MCF 10A (cell line): ENCODE measurements around the gene ASIC3. TPM values are rescaled to one million over a fixed set of nuclear protein-coding genes. Genes with fewer than 3 reads are reported as not detected.

Experiments used
- BruUV-seq: library from RNA; stranded (reverse); fragments of 400-500 nt; replicated peaks from 2 replicates; lab custom pipeline; 2021; lab: Mats Ljungman, UMichigan
- CTCF ChIA-PET: fragments of 300-600 bp; sonication (Branson Sonifier 250); formaldehyde crosslinking; extraction: SDS; loops from one replicate; lab custom pipeline; 2021; ENCODE audit warnings: antibody characterized with exemption, inconsistent platforms; lab: Yijun Ruan, JAX
- POLR2A ChIA-PET: fragments of 300-600, 350-650 bp; sonication (Branson Sonifier 250); formaldehyde crosslinking; extraction: SDS; loops from one replicate; lab custom pipeline; 2020; ENCODE audit warnings: antibody characterized with exemption, inconsistent platforms; lab: Yijun Ruan, JAX
- DNase-seq: peaks from one replicate; pipeline ENCODE4 v3.0.0-alpha.2; 2018; ENCODE audit not compliant: unreplicated experiment
- H3K27ac Mint-ChIP-seq: one replicate; pipeline ENCODE4 v1.8.0; 2022; ENCODE audit warnings: mild to moderate bottlenecking, low read depth, mixed read lengths; ENCODE audit not compliant: unreplicated experiment
- H3K27me3 Mint-ChIP-seq: one replicate; pipeline ENCODE4 v1.8.0; 2022; ENCODE audit warnings: mixed read lengths; ENCODE audit not compliant: insufficient read depth, unreplicated experiment
- H3K36me3 Mint-ChIP-seq: one replicate; pipeline ENCODE4 v1.8.0; 2022; ENCODE audit warnings: mild to moderate bottlenecking, moderate library complexity, mixed read lengths; ENCODE audit not compliant: insufficient read depth, unreplicated experiment
- H3K4me1 Mint-ChIP-seq: one replicate; pipeline ENCODE4 v1.8.0; 2022; ENCODE audit warnings: mixed read lengths; ENCODE audit not compliant: insufficient read depth, unreplicated experiment
- H3K4me3 Mint-ChIP-seq: one replicate; pipeline ENCODE4 v1.8.0; 2022; ENCODE audit warnings: mild to moderate bottlenecking, moderate library complexity, mixed read lengths; ENCODE audit not compliant: unreplicated experiment
- H3K9me3 Mint-ChIP-seq: one replicate; pipeline ENCODE4 v1.8.0; 2022; ENCODE audit warnings: mixed read lengths; ENCODE audit not compliant: unreplicated experiment
- intact Hi-C: fragments of 100-400 bp; cut with micrococcal nuclease; formaldehyde crosslinking; loops from 2 replicates; pipeline ENCODE4 v1.14.1; 2022
- total RNA-seq: library from RNA; stranded (reverse); gene quantifications from 2 replicates; pipeline ENCODE4 v1.2.3, GENCODE V29; 2022
- TF ChIP-seq, protein P1 (sequence below): fragments of 200-600 bp; IDR thresholded peaks from one replicate; pipeline ENCODE4 v1.8.0; 2022; ENCODE audit warnings: antibody characterized with exemption, mild to moderate bottlenecking; ENCODE audit not compliant: unreplicated experiment

Gene ASIC3
- total RNA-seq, 1 experiment from 2014 or later = 3.9 TPM

DNA sequence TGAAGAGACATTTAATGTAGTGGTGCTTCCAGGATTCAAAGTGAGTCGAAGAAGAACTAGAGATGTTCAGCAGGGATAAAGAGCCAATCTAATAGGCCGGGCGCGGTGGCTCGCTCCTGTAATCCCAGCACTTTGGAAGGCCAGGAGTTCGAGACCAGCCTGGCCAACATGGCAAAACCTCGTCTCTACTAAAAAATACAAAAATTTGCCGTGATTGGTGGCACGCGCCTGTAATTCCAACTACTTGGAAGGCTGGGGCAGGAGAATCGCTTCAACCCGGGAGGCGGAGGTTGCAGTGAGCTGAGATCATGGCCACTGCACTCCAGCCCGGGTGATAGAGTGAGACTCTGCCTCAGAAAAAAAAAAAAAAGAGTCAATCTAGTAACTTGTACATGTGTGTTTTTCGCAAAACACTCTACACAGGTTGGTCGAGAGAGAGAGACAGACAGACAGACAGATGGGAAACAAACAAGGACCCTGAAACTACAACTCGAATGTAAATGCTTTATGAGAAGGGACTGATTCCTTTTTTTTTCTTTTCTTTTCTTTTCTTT, 19.3 kb upstream of the ASIC3 start:
- Mint-ChIP-seq H3K9me3 (no peaks in the 10 kb centered on the region), H3K36me3 (peaks cover 18% of the 10 kb centered on the region), H3K27me3 (no peaks in the 10 kb centered on the region), H3K27ac (peak overlapping the region; percentile 100), H3K4me3 (peak overlapping the region; percentile 97), H3K4me1 (peaks cover 29% of the 10 kb centered on the region)
- POLR2A ChIA-PET = interaction anchor here (0.6 to 2.6 kb wide), 16 partner anchors 9 to 87 kb away, joined by 3 to 42 read pairs (median 6); partner anchors contain the start of genes AGAP3, ASIC3, CDK5 and FASTK
- no TSS peak for BruUV-seq
- DNase-seq = no peak
- intact Hi-C loops = loop anchor here (1.0 to 2.0 kb wide), 4 partner anchors 29 to 82 kb away; partner anchors contain the start of gene FASTK
- TF ChIP-seq, protein P1, sequence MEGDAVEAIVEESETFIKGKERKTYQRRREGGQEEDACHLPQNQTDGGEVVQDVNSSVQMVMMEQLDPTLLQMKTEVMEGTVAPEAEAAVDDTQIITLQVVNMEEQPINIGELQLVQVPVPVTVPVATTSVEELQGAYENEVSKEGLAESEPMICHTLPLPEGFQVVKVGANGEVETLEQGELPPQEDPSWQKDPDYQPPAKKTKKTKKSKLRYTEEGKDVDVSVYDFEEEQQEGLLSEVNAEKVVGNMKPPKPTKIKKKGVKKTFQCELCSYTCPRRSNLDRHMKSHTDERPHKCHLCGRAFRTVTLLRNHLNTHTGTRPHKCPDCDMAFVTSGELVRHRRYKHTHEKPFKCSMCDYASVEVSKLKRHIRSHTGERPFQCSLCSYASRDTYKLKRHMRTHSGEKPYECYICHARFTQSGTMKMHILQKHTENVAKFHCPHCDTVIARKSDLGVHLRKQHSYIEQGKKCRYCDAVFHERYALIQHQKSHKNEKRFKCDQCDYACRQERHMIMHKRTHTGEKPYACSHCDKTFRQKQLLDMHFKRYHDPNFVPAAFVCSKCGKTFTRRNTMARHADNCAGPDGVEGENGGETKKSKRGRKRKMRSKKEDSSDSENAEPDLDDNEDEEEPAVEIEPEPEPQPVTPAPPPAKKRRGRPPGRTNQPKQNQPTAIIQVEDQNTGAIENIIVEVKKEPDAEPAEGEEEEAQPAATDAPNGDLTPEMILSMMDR = no peak
- CTCF ChIA-PET = interaction anchor here (0.6 to 2.7 kb wide), 8 partner anchors 11 to 304 kb away, joined by 3 to 12 read pairs (median 3); no protein-coding TSS in a partner anchor

DNA sequence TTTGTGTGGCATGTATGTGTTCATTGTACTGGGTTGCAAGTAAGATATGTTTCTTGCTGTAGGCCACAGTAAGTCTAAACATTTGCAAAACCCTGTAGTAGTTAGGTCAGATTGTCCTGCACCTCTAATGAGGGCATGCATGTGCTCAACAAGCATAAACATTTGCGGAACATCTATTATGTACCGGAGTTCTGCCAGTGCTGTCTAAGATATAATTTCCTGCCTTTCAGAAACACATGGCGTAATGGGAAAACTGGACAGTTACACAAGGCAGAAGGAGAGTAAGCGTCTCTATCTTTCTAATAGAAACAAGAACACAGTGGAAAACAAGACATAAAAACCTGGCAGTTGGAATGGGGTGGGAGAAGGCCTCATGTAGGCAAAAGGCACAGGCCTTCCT, 17.3 kb upstream of the ASIC3 start:
- Mint-ChIP-seq H3K27ac (no peak overlapping the region), H3K36me3 (peaks cover 18% of the 10 kb centered on the region), H3K4me3 (no peak overlapping the region), H3K4me1 (peaks cover 29% of the 10 kb centered on the region), H3K27me3 (no peaks in the 10 kb centered on the region), H3K9me3 (no peaks in the 10 kb centered on the region)
- intact Hi-C loops = no loop called here
- ChIA-PET CTCF (interaction anchor here (2.1 kb wide), 1 partner anchor 80 kb away, joined by 8 read pairs; no protein-coding TSS in a partner anchor), POLR2A (no interaction called here)
- TF ChIP-seq, protein P1 = no peak
- no TSS peak for BruUV-seq
- DNase-seq = no peak

DNA sequence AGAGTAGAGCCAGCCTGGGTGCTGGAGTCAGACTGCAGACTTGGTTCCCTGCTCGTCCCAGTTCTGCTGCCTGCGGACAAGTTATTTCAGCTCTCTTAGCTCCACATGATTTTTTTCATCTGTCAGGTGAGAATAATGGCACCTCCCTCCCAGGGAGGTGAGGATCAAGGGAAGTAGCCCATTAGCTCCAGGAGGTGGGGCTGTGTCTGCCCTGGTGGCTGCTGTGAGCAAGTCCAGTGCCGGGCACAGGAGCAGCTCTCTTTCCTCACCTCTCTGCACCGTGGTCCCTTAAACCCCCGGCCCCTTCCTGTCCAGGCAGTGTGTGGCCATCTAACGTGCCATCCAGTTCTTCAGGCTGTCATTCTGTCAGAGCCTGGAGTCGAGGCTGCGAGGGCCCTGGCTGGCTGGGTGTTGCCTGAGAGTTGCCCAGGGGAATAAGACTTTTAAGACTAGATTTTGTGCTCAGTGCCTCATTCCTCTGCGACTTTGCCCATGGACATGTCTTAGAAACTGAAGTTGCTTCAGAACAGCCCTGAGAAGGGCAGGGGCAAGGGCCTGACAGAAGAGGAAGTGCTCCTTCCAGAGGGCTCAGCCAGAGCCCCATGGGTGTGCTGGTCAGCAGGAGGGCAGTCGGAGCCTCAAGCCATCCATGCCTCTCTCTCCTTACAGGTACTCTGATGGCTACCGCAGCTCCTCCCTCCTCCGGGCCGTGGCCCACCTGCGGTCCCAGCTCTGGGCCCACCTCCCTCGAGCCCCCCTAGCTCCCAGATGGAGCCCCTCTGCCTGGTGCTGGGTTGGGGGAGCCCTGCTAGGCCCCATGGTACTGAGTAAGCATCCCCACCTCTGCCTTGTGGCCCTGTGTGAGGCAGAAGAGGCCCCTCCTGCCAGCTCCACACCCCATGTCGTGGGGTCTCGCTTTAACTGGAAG, 15.1 kb upstream of the ASIC3 start:
- H3K27me3 Mint-ChIP-seq = no peaks in the 10 kb centered on the region
- no peak overlapping the region for H3K4me3 Mint-ChIP-seq
- H3K36me3 Mint-ChIP-seq = peaks cover 25% of the 10 kb centered on the region

More for the DNA sequence above, 15.1 kb upstream of the ASIC3 start:
- Mint-ChIP-seq H3K9me3 (no peaks in the 10 kb centered on the region), H3K4me1 (peaks cover 12% of the 10 kb centered on the region), H3K27ac (no peak overlapping the region)
- ChIA-PET POLR2A (interaction anchor here (0.6 to 0.7 kb wide), 2 partner anchors 45 to 51 kb away, joined by 3 read pairs; no protein-coding TSS in a partner anchor), CTCF (interaction anchor here (0.5 to 2.1 kb wide), 5 partner anchors 18 to 722 kb away, joined by 3 to 8 read pairs (median 5); no protein-coding TSS in a partner anchor)
- DNase-seq = no peak
- intact Hi-C loops = no loop called here
- TF ChIP-seq, protein P1 = no peak
- no TSS peak for BruUV-seq
